CD4-positive, alpha-beta T cell (primary cell): ENCODE results near the gene TUBB2B. TPM values are rescaled to one million over a fixed set of nuclear protein-coding genes. Genes with fewer than 3 reads are reported as not detected.

Experiments used
- ATAC-seq: fragments of 200-7000 bp; cut with Tn5 transposase; one replicate; pipeline ENCODE4 v1.10.0; 2022; ENCODE audit warnings: mild to moderate bottlenecking; ENCODE audit not compliant: poor library complexity
- CTCF ChIA-PET: fragments of 350-600 bp; sonication (Branson Sonifier 250); formaldehyde crosslinking; loops from one replicate; lab custom pipeline; 2021; ENCODE audit warnings: antibody characterized with exemption, inconsistent platforms; lab: Charles Lee
- POLR2A ChIA-PET: fragments of 350-600 bp; sonication (Branson Sonifier 250); formaldehyde crosslinking; loops from one replicate; lab custom pipeline; 2021; ENCODE audit warnings: antibody characterized with exemption, inconsistent platforms; lab: Charles Lee
- DNase-seq, 14 experiments: peaks; one replicate each; pipeline ENCODE4 v3.0.0-alpha.2; 2013 to 2020; ENCODE audit warnings: mixed read lengths in 2 of 14
- H3K27ac ChIP-seq, 2 donors: one replicate each; pipeline versions ENCODE4 v1.5.1 to v1.7.0; 2013; ENCODE audit warnings: low read length in 2 of 2, low read depth in 1 of 2, mild to moderate bottlenecking in 1 of 2
- H3K27me3 ChIP-seq, 2 experiments: 1 replicate in 1 of 2; 2 replicates in 1 of 2; pipeline versions ENCODE4 v1.6.1 to v1.7.0; 2013; ENCODE audit warnings: low read length in 2 of 2, control low read depth in 1 of 2, mild to moderate bottlenecking in 1 of 2, moderate library complexity in 1 of 2; ENCODE audit not compliant: insufficient read depth in 2 of 2, control insufficient read depth in 1 of 2
- H3K36me3 ChIP-seq: one replicate; pipeline ENCODE4 v1.6.1; 2013; ENCODE audit warnings: low read length, control low read depth; ENCODE audit not compliant: insufficient read depth
- H3K4me1 ChIP-seq: one replicate; pipeline ENCODE4 v1.6.1; 2013; ENCODE audit warnings: low read length, control low read depth; ENCODE audit not compliant: insufficient read depth
- H3K4me3 ChIP-seq: one replicate; pipeline ENCODE4 v1.5.1; 2013; ENCODE audit warnings: mild to moderate bottlenecking, low read length, moderate library complexity
- H3K9me3 ChIP-seq, 2 experiments: 1 replicate in 1 of 2; 2 replicates in 1 of 2; pipeline versions ENCODE4 v1.6.1 to v1.7.0; 2013; ENCODE audit warnings: low read length in 2 of 2, mild to moderate bottlenecking in 2 of 2, control low read depth in 1 of 2, moderate library complexity in 1 of 2; ENCODE audit not compliant: control insufficient read depth in 1 of 2, insufficient read depth in 1 of 2
- H3K27ac Mint-ChIP-seq: one replicate; pipeline ENCODE4 v1.8.0; 2020; ENCODE audit warnings: mixed read lengths
- H3K27me3 Mint-ChIP-seq: one replicate; pipeline ENCODE4 v1.8.0; 2021; ENCODE audit warnings: mixed read lengths
- H3K36me3 Mint-ChIP-seq: one replicate; pipeline ENCODE4 v1.8.0; 2021; ENCODE audit warnings: low read depth, mixed read lengths
- H3K4me1 Mint-ChIP-seq: one replicate; pipeline ENCODE4 v1.8.0; 2021; ENCODE audit warnings: low read depth, mixed read lengths
- H3K4me3 Mint-ChIP-seq: one replicate; pipeline ENCODE4 v1.8.0; 2020; ENCODE audit warnings: mild to moderate bottlenecking, mixed read lengths
- H3K9me3 Mint-ChIP-seq: one replicate; pipeline ENCODE4 v1.8.0; 2020; ENCODE audit warnings: mixed read lengths
- CTCF ChIP-seq: fragments of 200-600 bp; IDR thresholded peaks from one replicate; pipeline ENCODE4 v1.8.0; 2022; ENCODE audit warnings: antibody characterized with exemption, mild to moderate bottlenecking
- intact Hi-C, 2 experiments: fragments of 100-400 bp; cut with DNase I in 1 of 2; cut with micrococcal nuclease in 1 of 2; formaldehyde crosslinking; loops; one replicate each; pipeline versions ENCODE4 v1.15.1 to v1.9.0; 2023 to 2025; cut with DNase I, micrococcal nuclease
- total RNA-seq, 174 experiments: library from RNA in 2 of 174; stranded (reverse) in 2 of 174; gene quantifications; one replicate each; pipeline ENCODE4 v1.2.3 and lab custom pipeline; 2021 to 2026

The TUBB2B gene
- total RNA-seq, 2 experiments from 2014 or later = not detected

GRCh38 chr6:3240595-3240994 lies 13.1 kb upstream of the TUBB2B start:
- Histone ChIP-seq H3K36me3 (no peaks in the 10 kb centered on the region), H3K4me1 (no peaks in the 10 kb centered on the region), H3K27me3 (peaks cover 19 to 20% of the 10 kb centered on the region in 2 experiments), H3K27ac (no peak overlapping the region), H3K9me3 (no peaks in the 10 kb centered on the region), H3K4me3 (no peak overlapping the region)
- ChIA-PET CTCF (interaction anchor here (0.5 kb wide), 1 partner anchor 165 kb away, joined by 6 read pairs; no protein-coding TSS in a partner anchor), POLR2A (interaction anchor here (0.9 kb wide), 1 partner anchor 9 kb away, joined by 3 read pairs; no protein-coding TSS in a partner anchor)
- no peaks in the 10 kb centered on the region for H3K36me3 Mint-ChIP-seq
- intact Hi-C loops = no loop called here
- H3K9me3 Mint-ChIP-seq = no peaks in the 10 kb centered on the region
- no peak overlapping the region for H3K4me3 Mint-ChIP-seq
- H3K4me1 Mint-ChIP-seq = no peaks in the 10 kb centered on the region
- TF ChIP-seq CTCF = no peak
- DNase-seq (no peak), ATAC-seq (no peak)
- no peak overlapping the region for H3K27ac Mint-ChIP-seq
- H3K27me3 Mint-ChIP-seq = peaks cover 74% of the 10 kb centered on the region

GRCh38 chr6:3239110-3239830 lies 11.8 kb upstream of the TUBB2B start:
- no peaks in the 10 kb centered on the region for H3K4me1 Mint-ChIP-seq
- H3K27me3 Mint-ChIP-seq = peaks cover 76% of the 10 kb centered on the region
- no peaks in the 10 kb centered on the region for H3K36me3 ChIP-seq
- H3K27ac Mint-ChIP-seq = no peak overlapping the region
- H3K27me3 ChIP-seq = peaks cover 25 to 26% of the 10 kb centered on the region in 2 experiments
- H3K36me3 Mint-ChIP-seq = no peaks in the 10 kb centered on the region
- no peak overlapping the region for H3K4me3 Mint-ChIP-seq
- intact Hi-C loops = no loop called here
- ChIA-PET POLR2A (no interaction called here), CTCF (interaction anchor here (1.1 kb wide), 1 partner anchor 12 kb away, joined by 4 read pairs; no protein-coding TSS in a partner anchor)
- no peaks in the 10 kb centered on the region for H3K4me1 ChIP-seq
- H3K9me3 ChIP-seq = no peaks in the 10 kb centered on the region
- ATAC-seq = no peak
- no peak overlapping the region for H3K27ac ChIP-seq
- no peak overlapping the region for H3K4me3 ChIP-seq
- no peak for TF ChIP-seq CTCF
- DNase-seq = no peak
- H3K9me3 Mint-ChIP-seq = no peaks in the 10 kb centered on the region

- ChIA-PET POLR2A (no interaction called here), CTCF (no interaction called here)
- Histone ChIP-seq H3K27me3 (peaks cover 32 to 37% of the 10 kb centered on the region in 2 experiments), H3K36me3 (no peaks in the 10 kb centered on the region), H3K9me3 (no peaks in the 10 kb centered on the region), H3K27ac (no peak overlapping the region), H3K4me1 (no peaks in the 10 kb centered on the region), H3K4me3 (no peak overlapping the region)
- peaks cover 79% of the 10 kb centered on the region for H3K27me3 Mint-ChIP-seq
- H3K36me3 Mint-ChIP-seq = no peaks in the 10 kb centered on the region
- H3K4me3 Mint-ChIP-seq = no peak overlapping the region
- H3K27ac Mint-ChIP-seq = no peak overlapping the region
- intact Hi-C loops = no loop called here
- H3K4me1 Mint-ChIP-seq = no peaks in the 10 kb centered on the region
- TF ChIP-seq CTCF = no peak
- DNase-seq (no peak), ATAC-seq (no peak)
- H3K9me3 Mint-ChIP-seq = no peaks in the 10 kb centered on the region
These were observed 10.6 kb upstream of the TUBB2B start for GRCh38 chr6:3237761-3238662.
